Tracheal epithelial cell (primary cell): ENCODE data around the gene INAVA. TPM values are rescaled to one million over a fixed set of nuclear protein-coding genes. Genes with fewer than 3 reads are reported as not detected.

Source experiments
- total RNA-seq: library from RNA; depleted of rRNA; stranded (reverse); fragments of >200 nt; gene quantifications from 2 replicates; pipeline ENCODE4 v1.2.1, GENCODE V29; 2014

Gene INAVA
- total RNA-seq: 38.4 and 55.7 TPM in 2 replicates

GRCh38 chr1:200894712-200895442 is at the start of gene INAVA:
TSS of gene INAVA (plus strand) at chr1:200894900. CDS start at chr1:200898401, 3,501 bp downstream.

GRCh38 chr1:200872446-200873115 is 22.1 kb upstream of the INAVA start, which contains the start of gene GPR25:
TSS of gene GPR25 (plus strand) at chr1:200872981. CDS start at chr1:200873038, 57 bp downstream.

Other genes starting within 250 kb of the INAVA start
- gene DDX59, start 225.0 kb upstream of the INAVA start, total RNA-seq: 8.2 and 12.1 TPM in 2 replicates
- gene CAMSAP2, start 156.0 kb upstream of the INAVA start, total RNA-seq: 40.2 and 59.5 TPM in 2 replicates
- gene GPR25, start 21.9 kb upstream of the INAVA start, total RNA-seq: not detected in 2 replicates
- gene KIF21B, start 128.8 kb downstream of the INAVA start, total RNA-seq: 2.2 and 4.0 TPM in 2 replicates
- gene CACNA1S, start 217.5 kb downstream of the INAVA start, total RNA-seq: not detected in 2 replicates
- gene ASCL5, start 232.3 kb downstream of the INAVA start, total RNA-seq: 0.21 TPM in 1 of 2 replicates, not detected in the other